HCT116 (cell line): ENCODE results near the gene NSFL1C.

Experiments
- CEBPB ChIP-seq: IDR thresholded peaks from 2 replicates; pipeline ENCODE4 v1.6.1; 2012; ENCODE audit warnings: low read depth
- CTCF ChIP-seq, 3 experiments: fragments of 200-600 bp in 1 of 3; sonication (generic) in 1 of 3; IDR thresholded peaks in 2 of 3; conservative IDR thresholded peaks in 1 of 3; 2 replicates each; pipeline ENCODE4 v1.5.1; 2012 to 2017; ENCODE audit warnings: low read depth in 2 of 3, low read length in 2 of 3, antibody characterized with exemption in 1 of 3, borderline replicate concordance in 1 of 3, control low read depth in 1 of 3, mild to moderate bottlenecking in 1 of 3, mixed read lengths in 1 of 3, mixed run types in 1 of 3, moderate library complexity in 1 of 3; ENCODE audit not compliant: insufficient read depth in 1 of 3
- EZH2 ChIP-seq: fragments of 200-600 bp; sonication (generic); IDR thresholded peaks from 2 replicates; pipeline ENCODE4 v1.6.1; 2017; ENCODE audit warnings: antibody characterized with exemption, mixed run types
- EZH2phosphoT487 ChIP-seq: fragments of 200-600 bp; IDR thresholded peaks from 2 replicates; pipeline ENCODE4 v1.6.1; 2018; ENCODE audit warnings: antibody characterized with exemption, borderline replicate concordance
- JUND ChIP-seq: IDR thresholded peaks from 2 replicates; pipeline ENCODE4 v1.6.1; 2012
- MAX ChIP-seq: IDR thresholded peaks from 2 replicates; pipeline ENCODE4 v1.6.1; 2012
- POLR2A ChIP-seq: IDR thresholded peaks from 2 replicates; pipeline ENCODE4 v1.7.0; 2011; ENCODE audit warnings: borderline replicate concordance; ENCODE audit not compliant: insufficient read depth, insufficient read length; ENCODE audit errors: extremely low read depth
- POLR2AphosphoS5 ChIP-seq: IDR thresholded peaks from 2 replicates; pipeline ENCODE4 v1.6.1; 2011; ENCODE audit warnings: mild to moderate bottlenecking, low read depth, low read length, moderate library complexity
- REST ChIP-seq: IDR thresholded peaks from 2 replicates; pipeline ENCODE4 v1.6.1; 2012; ENCODE audit warnings: low read depth
- SP1 ChIP-seq: IDR thresholded peaks from 2 replicates; pipeline ENCODE4 v1.6.1; 2012; ENCODE audit warnings: low read depth
- SRF ChIP-seq: IDR thresholded peaks from 2 replicates; pipeline ENCODE4 v1.6.1; 2012; ENCODE audit warnings: low read depth
- TCF7L2 ChIP-seq: IDR thresholded peaks from 2 replicates; pipeline ENCODE4 v1.7.0; 2011; ENCODE audit warnings: borderline replicate concordance, inconsistent platforms; ENCODE audit not compliant: insufficient read depth, insufficient read length; ENCODE audit errors: extremely low read depth
- YY1 ChIP-seq: IDR thresholded peaks from 2 replicates; pipeline ENCODE4 v1.6.1; 2011; ENCODE audit warnings: low read length, low read depth, moderate library complexity, mild to moderate bottlenecking; ENCODE audit not compliant: insufficient replicate concordance; ENCODE audit errors: extremely low read depth
- ZNF274 ChIP-seq: fragments of 200-500 bp; sonication (Bioruptor generic); IDR thresholded peaks from 2 replicates; pipeline ENCODE4 v1.6.1; 2014; ENCODE audit warnings: mild to moderate bottlenecking, low read depth, low read length, inconsistent platforms

DNA sequence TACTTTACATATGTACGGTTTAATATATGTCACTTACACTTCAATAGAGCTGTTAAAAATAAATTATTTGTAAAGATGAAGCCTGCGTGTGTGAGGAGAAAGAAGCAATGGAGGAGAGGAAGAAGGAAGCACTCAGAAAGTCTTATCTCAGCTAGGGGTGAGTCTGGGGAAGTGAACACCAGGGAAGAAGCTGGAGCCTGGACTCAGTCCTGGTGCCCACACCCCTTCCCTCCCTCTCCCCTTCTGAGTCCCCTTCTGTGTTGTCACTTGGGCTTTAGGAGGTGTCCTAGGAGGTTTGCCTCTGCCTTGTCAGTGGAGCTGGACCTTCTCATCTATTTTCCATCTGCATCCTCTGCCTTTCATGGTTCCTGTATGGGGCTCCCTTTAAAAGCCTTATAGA is 22.7 kb upstream of the NSFL1C start:
- TF ChIP-seq YY1 (no peak), SRF (no peak), CTCF (IDR thresholded peaks at IDR 0.05 in 2 of 3, conservative IDR thresholded peaks at IDR 0.05 in 1 of 3; ENCODE audit: borderline replicate concordance in 1 of 3, insufficient read depth in 1 of 3, low read depth in 2 of 3, low read length in 2 of 3) (no peak), REST (no peak), CEBPB (no peak), POLR2AphosphoS5 (no peak), EZH2phosphoT487 (no peak), POLR2A (no peak), SP1 (no peak), MAX (no peak), ZNF274 (no peak), JUND (no peak), EZH2 (no peak), TCF7L2 (no peak)
